ENCODE data around the gene KXD1.
"Not testable (repeated sequence)": the region's sequence is repeated elsewhere in the genome, so short reads cannot be mapped to it uniquely, and the experiment has no call there.

The KXD1 gene, protein sequence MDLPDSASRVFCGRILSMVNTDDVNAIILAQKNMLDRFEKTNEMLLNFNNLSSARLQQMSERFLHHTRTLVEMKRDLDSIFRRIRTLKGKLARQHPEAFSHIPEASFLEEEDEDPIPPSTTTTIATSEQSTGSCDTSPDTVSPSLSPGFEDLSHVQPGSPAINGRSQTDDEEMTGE
- total RNA-seq, result 40.9 to 78.3 (median 57.5) reads per million in 18 experiments

- DNase-seq, result peak; percentile 99 to 100
Observed at GRCh38 chr19:18557411-18558201, at the start of gene KXD1. Gene KXD1 (plus strand): TSS chr19:18557870. CDS start chr19:18562057, 4,187 bp downstream.

DNA sequence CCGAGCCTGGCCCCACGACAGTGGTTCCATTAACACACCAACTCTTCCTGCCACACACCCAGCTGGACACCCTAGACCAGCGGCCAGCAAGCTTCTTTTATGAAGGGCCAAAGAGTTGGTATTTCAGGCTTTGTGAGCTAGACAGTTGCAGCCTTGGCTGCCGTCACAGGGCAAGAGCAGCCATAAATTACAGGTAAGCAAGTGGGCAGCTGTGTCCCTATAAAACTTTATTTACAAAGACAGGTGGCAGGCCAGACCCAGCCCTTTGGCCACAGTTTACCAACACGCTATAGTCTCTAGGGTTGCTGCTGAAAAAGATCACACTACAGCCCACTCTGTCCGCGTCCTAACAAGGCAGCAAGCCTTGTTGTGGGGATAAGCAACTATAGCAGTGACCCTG lies 49.1 kb upstream of the KXD1 start:
- no peak for DNase-seq

DNA sequence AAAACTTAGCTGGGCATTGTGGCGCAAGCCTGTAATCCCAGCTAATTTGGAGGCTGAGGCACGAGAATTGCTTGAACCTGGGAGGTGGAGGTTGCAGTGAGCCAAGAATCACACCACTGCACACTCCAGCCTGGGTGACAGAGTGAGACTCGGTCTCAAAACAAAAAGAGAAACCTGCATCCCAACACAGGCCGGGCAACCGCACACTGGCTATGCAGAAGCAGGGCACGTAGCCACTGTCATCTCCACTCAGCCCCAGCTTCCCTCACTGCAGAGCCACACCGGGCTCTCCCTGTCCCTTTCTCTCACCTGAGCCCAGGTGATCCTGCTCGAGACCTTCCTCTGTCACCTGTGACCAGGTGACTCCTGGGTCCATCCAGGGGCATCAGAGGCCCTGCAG lies 47.5 kb upstream of the KXD1 start:
- DNase-seq, result no peak

- no peak for DNase-seq
Observed at GRCh38 chr19:18513868-18514267, 43.8 kb upstream of the KXD1 start.

GRCh38 chr19:18514800-18515682 lies 42.6 kb upstream of the KXD1 start:
- peak; percentile 87 for DNase-seq

DNA sequence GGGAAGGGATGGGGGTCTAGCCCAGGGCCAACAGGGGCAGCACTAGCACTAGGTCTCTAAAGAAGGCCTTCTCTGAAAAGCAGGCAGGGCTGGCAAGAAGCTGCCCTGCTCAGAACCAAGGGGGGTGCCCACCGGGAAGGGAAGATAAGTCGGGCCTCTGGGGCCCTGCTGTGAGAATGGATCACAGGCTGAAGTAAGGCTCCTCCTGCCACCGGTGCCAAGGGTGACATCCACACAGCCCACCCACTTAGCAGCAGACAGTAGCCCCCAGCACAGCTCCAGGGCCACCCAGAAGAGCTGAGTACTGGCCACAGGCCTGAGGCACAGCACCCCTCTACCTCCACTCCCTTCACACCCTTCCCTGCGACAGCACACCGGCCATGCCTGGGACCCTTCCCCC lies 41.7 kb upstream of the KXD1 start:
- DNase-seq, result no peak

DNA sequence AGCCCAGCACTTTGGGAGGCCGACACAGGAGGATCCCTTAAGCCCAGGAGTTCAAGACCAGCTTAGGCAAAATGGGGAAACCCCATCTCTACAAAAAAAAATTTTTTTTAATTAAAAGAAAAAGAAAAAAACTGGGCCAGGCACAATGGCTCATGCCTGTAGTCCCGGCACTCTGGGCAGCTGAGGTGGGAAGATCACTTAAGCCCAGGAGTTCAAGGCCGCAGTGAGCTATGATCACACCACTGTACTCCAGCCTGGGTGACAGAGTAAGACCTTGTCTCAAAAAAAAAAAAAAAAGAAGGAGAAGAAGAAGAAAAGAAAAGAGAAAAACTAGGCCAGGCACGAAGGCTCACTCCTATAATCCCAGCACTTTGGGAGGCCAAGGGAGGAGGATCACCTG lies 40.1 kb upstream of the KXD1 start:
- DNase-seq, result no peak

- DNase-seq, result no peak
Observed at GRCh38 chr19:18518639-18519038, 39.0 kb upstream of the KXD1 start.

DNA sequence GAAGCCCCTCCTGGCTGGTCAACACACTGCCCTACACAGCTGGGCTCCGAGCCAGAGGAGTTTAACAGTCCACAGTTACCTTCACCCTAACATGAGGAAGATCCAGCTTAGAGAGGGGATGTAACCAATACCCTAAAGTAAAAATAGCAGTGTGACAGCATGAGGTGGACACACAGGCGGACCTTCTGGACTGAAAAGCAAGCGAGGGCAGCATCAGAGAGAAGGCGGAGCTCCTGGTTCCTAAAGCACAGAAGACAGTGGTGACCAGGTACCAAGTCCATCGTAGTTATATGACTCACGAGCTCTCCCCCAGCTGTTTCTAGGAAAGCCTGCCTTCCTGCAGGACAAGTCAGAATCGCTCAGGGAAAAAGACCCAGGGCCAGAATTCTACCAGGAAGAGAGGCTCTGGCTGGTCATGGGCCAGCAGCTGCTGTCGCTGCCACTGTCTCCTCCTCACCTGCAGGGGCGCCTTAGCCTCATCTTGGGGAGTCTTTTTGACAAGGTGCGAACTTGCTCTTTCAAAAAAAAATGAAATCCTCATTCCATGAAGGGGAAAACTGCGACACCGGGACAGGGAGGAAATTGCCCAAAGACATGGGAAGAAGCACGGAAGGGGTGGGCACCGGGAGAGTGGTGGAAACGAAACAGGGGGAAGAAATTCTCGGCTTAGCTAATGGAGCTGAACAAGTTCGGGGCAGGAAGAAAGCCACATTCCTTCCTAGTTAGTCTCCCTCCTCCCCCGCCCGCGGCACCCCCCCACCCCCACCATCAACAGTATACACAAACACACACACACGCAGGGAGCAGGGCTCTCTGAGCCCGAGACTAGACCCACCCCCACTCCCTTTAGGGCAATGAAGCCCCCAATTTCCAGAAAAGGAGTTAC lies 37.5 kb upstream of the KXD1 start:
- DNase-seq, result peak; percentile 36 to 53

GRCh38 chr19:18520848-18521691 lies 36.6 kb upstream of the KXD1 start:
- DNase-seq, result peak in 1 of 2 donors; percentile 58

DNA sequence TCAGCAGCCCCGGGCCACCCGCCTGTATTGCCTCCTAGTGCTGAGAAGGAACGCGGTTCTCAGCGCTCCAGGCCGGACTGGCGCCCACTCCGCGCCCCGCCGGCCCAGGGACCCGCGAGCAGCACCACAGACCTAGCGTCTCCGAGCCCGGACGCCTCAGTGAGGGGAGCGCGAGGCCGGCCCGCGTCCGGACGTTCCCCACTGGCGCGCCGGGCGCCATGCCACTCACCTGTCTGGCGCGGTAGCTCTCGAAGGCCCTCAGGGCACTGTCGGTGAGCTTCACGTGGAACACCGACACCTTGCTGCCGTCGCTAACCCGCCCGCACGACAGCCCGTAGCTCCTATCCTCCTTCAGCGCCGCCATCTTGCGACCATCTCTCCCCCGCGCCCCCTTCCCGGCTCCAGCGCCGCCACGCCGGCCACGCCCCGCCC lies 36.0 kb upstream of the KXD1 start, which contains the start of gene ELL:
Gene ELL, minus strand, starts transcription at position 379 of the 432 bp plus-strand sequence. Its CDS starts 15 bp downstream, at position 364.
- DNase-seq, result no peak

DNA sequence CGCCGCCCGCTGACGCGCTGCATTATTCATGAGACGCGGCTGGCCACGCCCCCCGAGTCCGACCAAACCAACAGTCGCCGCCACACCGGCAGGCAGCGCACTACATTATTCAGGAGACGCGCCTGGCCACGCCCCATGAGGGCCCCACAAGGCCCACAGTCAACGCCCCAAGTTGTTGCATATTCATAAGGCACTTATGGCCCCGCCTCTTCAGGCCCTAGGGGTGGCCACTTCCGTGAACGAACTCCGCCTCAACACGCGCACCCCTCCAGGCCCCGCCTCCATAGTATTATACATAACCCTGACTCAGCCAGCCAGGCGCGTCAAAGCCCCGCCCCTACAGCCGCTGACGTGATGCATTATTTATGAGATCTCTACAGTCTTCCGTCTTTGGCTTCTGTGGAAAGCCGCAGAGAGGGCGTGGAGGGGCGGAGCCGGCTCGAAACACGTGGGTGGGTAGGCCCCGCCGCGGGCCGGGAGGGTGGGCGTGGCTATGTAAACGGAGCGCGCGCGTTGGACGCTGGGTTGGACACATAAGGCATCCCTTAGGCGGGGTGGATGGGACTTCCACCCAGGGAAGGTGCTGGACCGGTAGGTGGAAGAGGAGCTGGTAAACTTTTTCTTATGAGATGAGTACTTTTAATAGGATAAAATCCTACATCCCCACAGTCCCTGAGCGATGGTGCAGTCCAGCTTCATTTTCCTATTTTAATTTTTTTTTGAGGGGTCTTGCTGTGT lies 35.4 kb upstream of the KXD1 start:
- peak; percentile 100 for DNase-seq

DNA sequence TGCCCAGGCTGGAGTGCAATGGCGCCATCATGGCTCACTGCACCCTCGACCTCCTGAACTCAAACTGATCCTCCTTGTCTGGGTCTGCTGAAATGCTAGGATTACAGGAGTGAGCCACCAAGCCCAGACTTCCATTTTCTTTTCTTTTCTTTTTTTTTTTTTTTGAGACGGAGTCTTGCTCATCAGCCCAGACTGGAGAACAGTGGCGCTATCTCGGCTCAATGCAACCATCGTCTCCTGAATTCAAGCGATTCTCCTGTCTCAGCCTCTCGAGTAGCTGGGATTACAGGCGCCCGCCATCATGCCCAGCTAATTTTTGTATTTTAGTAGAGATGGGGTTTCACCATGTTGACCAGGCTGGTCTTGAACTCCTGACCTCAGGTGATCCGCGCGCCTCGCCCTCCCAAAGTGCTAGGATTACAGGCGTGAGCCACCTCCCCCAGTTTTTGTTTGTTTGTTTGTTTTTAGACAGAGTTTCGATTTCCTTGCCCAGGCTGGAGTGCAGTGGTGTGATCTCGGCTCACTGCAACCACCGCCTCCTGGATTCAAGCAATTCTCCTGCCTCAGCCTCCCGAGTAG lies 34.7 kb upstream of the KXD1 start:
- not testable (repeated sequence) for DNase-seq

GRCh38 chr19:18523841-18524240 lies 33.8 kb upstream of the KXD1 start:
- DNase-seq, result no peak

- DNase-seq, result no peak
Observed at GRCh38 chr19:18526316-18526715, 31.4 kb upstream of the KXD1 start.

- DNase-seq, result no peak
Observed at GRCh38 chr19:18529782-18530181, 27.9 kb upstream of the KXD1 start.

DNA sequence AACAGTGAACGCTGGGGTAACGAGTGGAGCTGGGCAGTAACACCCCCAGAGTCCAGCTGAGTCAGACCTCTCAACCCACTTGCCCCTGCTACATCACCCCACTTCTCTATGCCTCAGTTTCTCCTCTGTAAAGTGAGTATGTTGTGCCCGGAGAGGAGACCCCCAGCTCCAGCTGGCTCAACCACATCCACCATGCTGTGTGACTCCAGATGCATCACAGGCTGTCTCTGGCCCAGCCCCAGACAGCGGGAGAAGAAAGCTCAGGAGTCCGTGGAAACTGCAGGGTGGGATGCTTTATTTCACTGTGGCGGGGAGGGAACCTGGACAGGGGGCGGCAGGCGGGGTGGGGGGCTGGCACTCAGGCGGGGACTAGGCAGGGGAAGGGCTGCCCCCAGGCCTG lies 26.2 kb upstream of the KXD1 start:
- DNase-seq, result no peak

DNA sequence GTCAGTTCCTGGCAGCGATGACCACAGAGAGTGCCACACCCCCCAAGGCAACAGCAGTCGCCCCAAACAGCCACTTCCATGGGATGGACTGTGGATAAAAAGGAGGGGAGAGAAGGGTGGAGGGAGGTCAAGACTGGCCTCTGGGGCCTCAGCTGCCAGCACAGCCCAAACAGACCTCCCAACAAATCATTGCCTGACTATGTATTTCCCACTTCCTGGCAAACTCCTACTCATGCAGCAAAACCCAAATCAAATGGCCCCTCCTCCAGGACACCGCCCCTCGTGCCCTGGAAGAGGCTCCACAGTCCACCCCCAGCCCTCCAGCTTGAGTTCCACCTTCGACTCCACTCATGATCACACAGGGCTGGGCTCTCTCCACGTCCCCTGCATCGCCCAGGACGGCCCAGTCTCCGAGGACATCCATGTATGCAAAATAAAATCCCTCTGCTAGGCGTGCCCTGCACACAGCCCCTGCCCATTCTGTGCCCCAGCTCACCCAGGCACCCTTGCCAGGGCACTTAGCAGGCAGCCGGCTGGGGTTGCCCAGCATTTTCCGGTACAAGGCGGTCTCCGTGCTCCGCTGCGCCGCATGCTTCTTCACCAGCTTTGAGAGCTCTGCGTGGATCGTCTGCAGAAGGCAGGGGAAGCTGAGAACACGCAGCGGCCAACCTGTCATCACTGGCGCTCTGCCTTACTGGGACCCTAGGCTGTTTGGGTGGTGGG lies 25.3 kb upstream of the KXD1 start:
- DNase-seq, result no peak

DNA sequence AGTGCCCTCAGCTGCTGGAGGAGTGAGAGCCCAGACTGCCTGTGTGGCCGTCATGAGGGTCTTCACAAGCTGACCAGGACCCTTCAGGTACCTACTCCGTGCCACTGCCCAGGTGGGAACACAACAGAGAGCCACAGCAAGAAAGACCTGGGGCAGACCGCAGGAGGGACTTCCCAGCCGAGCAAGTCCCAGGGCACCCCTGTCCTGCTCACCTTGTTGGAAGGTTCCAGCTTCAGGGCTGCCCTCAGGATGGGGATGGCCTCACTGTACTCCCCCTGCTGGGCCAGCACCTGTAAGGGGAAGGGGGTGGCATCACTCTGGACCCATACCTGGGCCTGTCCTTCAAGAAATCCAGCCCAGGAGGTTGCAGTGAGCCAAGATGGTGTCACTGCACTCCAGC lies 24.6 kb upstream of the KXD1 start:
- no peak for DNase-seq

Data from inflammatory macrophage (primary cell).